ENCODE measurements around the gene FBXO39.

The FBXO39 gene

GRCh38 chr17:6755281-6755680, 20.7 kb upstream of the FBXO39 start:
- Histone ChIP-seq H3K27ac (replicated peaks) (no peak overlapping the region), H3K27me3 (ENCODE audit: insufficient read depth, poor library complexity, severe bottlenecking) (no peaks in the 10 kb centered on the region), H3K4me3 (replicated peaks; ENCODE audit: insufficient read depth, low read length) (no peak overlapping the region)
- TF ChIP-seq SPI1 (IDR thresholded peaks at IDR 0.05; ENCODE audit: borderline replicate concordance, low read depth) (no peak), GABPA (IDR thresholded peaks at IDR 0.05; ENCODE audit: low read depth) (no peak), POLR2AphosphoS5 (IDR thresholded peaks at IDR 0.05; ENCODE audit: low read depth) (no peak)
- TF ChIP-seq, protein P1, sequence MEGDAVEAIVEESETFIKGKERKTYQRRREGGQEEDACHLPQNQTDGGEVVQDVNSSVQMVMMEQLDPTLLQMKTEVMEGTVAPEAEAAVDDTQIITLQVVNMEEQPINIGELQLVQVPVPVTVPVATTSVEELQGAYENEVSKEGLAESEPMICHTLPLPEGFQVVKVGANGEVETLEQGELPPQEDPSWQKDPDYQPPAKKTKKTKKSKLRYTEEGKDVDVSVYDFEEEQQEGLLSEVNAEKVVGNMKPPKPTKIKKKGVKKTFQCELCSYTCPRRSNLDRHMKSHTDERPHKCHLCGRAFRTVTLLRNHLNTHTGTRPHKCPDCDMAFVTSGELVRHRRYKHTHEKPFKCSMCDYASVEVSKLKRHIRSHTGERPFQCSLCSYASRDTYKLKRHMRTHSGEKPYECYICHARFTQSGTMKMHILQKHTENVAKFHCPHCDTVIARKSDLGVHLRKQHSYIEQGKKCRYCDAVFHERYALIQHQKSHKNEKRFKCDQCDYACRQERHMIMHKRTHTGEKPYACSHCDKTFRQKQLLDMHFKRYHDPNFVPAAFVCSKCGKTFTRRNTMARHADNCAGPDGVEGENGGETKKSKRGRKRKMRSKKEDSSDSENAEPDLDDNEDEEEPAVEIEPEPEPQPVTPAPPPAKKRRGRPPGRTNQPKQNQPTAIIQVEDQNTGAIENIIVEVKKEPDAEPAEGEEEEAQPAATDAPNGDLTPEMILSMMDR (IDR thresholded peaks at IDR 0.05; ENCODE audit: insufficient read depth, low read length): no peak
- TF ChIP-seq, protein P2, sequence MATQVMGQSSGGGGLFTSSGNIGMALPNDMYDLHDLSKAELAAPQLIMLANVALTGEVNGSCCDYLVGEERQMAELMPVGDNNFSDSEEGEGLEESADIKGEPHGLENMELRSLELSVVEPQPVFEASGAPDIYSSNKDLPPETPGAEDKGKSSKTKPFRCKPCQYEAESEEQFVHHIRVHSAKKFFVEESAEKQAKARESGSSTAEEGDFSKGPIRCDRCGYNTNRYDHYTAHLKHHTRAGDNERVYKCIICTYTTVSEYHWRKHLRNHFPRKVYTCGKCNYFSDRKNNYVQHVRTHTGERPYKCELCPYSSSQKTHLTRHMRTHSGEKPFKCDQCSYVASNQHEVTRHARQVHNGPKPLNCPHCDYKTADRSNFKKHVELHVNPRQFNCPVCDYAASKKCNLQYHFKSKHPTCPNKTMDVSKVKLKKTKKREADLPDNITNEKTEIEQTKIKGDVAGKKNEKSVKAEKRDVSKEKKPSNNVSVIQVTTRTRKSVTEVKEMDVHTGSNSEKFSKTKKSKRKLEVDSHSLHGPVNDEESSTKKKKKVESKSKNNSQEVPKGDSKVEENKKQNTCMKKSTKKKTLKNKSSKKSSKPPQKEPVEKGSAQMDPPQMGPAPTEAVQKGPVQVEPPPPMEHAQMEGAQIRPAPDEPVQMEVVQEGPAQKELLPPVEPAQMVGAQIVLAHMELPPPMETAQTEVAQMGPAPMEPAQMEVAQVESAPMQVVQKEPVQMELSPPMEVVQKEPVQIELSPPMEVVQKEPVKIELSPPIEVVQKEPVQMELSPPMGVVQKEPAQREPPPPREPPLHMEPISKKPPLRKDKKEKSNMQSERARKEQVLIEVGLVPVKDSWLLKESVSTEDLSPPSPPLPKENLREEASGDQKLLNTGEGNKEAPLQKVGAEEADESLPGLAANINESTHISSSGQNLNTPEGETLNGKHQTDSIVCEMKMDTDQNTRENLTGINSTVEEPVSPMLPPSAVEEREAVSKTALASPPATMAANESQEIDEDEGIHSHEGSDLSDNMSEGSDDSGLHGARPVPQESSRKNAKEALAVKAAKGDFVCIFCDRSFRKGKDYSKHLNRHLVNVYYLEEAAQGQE (IDR thresholded peaks at IDR 0.05; ENCODE audit: insufficient replicate concordance, low read depth): no peak
- no peak for DNase-seq (ENCODE audit: low read depth in 1 of 2, low spot score in 1 of 2)

DNA sequence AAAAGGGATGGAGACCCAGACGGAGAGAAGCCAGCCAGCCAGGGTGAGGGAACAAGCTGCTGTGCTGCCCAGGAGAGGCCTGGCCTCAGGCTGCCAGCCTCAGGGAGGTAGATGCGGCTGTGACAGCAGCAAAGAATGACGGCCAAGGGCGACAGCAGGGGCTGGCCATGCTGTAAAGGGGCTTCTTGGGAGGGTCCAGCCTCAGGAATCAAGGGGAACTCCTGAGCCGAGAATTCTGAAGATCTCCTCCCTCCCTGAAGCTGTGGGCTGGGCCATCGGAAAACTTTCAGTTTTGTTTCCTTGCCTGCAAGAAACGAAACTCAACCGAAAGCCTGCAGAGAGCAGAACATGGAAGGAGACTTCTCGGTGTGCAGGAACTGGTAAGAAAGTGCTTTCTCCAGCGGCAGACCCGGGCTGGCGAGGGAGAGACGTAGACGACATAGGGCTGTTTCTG, 20.3 kb upstream of the FBXO39 start, which contains the start of gene XAF1:
Gene XAF1, plus strand, starts transcription at position 316 of the 454 bp plus-strand sequence. Its CDS starts 33 bp downstream, at position 349.
- Histone ChIP-seq H3K27me3 (ENCODE audit: insufficient read depth, poor library complexity, severe bottlenecking) (no peaks in the 10 kb centered on the region), H3K27ac (replicated peaks) (no peak within 1 kb of the TSS; the same call in 1 of the 2 replicates), H3K4me3 (replicated peaks; ENCODE audit: insufficient read depth, low read length) (peak within 1 kb of the TSS; percentile 38)
- no peak for TF ChIP-seq GABPA (IDR thresholded peaks at IDR 0.05; ENCODE audit: low read depth)
- TF ChIP-seq, protein P1 (IDR thresholded peaks at IDR 0.05; ENCODE audit: insufficient read depth, low read length): no peak
- no peak for TF ChIP-seq POLR2AphosphoS5 (IDR thresholded peaks at IDR 0.05; ENCODE audit: low read depth)
- TF ChIP-seq SPI1 (IDR thresholded peaks at IDR 0.05; ENCODE audit: borderline replicate concordance, low read depth): no peak
- TF ChIP-seq, protein P2 (IDR thresholded peaks at IDR 0.05; ENCODE audit: insufficient replicate concordance, low read depth): no peak
- peak in 1 of 2 experiments; percentile 13 for DNase-seq (ENCODE audit: low read depth in 1 of 2, low spot score in 1 of 2)

DNA sequence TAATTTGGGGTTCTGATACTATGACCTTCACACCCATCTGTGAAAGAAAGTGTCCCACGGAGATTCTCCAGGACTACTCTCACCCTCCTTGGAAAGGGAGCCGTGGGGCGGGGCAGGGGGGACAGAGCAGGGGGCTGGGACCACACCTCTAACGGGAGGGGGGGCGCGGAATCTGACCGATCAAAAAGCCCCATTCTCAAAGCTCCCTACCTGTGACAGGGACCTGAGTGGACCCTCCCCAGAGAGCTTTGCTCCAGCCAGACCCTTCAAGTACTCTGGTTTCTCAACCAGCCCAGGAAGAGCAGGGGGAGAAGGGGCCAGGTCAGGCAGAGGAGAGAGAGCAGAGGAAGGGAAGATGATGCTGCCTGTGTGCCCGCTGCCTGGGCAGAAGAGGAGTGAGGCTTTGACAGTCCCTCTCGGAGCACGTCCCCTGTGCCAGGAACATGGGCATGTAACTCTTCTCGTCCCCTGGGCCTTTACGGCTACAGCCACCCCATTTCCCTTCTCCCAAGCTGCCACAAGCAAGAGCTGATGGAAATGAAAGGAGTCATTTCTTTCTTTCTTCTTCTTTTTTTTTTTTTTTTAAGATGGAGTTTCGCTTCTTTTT, 19.5 kb upstream of the FBXO39 start:
- Histone ChIP-seq H3K27ac (replicated peaks) (no peak overlapping the region), H3K27me3 (ENCODE audit: insufficient read depth, poor library complexity, severe bottlenecking) (no peaks in the 10 kb centered on the region), H3K4me3 (replicated peaks; ENCODE audit: insufficient read depth, low read length) (peak overlapping the region; percentile 38)
- no peak for DNase-seq (ENCODE audit: low read depth in 1 of 2, low spot score in 1 of 2)
- no peak for TF ChIP-seq POLR2AphosphoS5 (IDR thresholded peaks at IDR 0.05; ENCODE audit: low read depth)
- no peak for TF ChIP-seq SPI1 (IDR thresholded peaks at IDR 0.05; ENCODE audit: borderline replicate concordance, low read depth)
- TF ChIP-seq, protein P1 (IDR thresholded peaks at IDR 0.05; ENCODE audit: insufficient read depth, low read length): no peak
- TF ChIP-seq, protein P2 (IDR thresholded peaks at IDR 0.05; ENCODE audit: insufficient replicate concordance, low read depth): no peak
- no peak for TF ChIP-seq GABPA (IDR thresholded peaks at IDR 0.05; ENCODE audit: low read depth)

Measured in HL-60 (cell line).